ENCODE results near the gene PLG.
"Not testable (repeated sequence)": the region's sequence is repeated elsewhere in the genome, so short reads cannot be mapped to it uniquely, and the experiment has no call there.

GRCh38 chr6:160780656-160781055 lies 78.6 kb downstream of the PLG start:
- not testable (repeated sequence) for TF ChIP-seq CTCF, EP300, POLR2AphosphoS5 (IDR thresholded peaks at IDR 0.05)
